Neural progenitor cell (in vitro differentiated cells): ENCODE data around the gene CCT6A.
"Not testable (repeated sequence)": the region's sequence is repeated elsewhere in the genome, so short reads cannot be mapped to it uniquely, and the experiment has no call there.

Experiments used
- EZH2 ChIP-seq: fragments of 200-600 bp; sonication (generic); IDR thresholded peaks from 2 replicates; pipeline ENCODE4 v1.6.1; 2017; ENCODE audit warnings: antibody characterized with exemption, mild to moderate bottlenecking, moderate library complexity
- TF ChIP-seq, protein P1 (sequence below): fragments of 200-600 bp; sonication (generic); IDR thresholded peaks from 2 replicates; pipeline ENCODE4 v1.5.1; 2017; ENCODE audit warnings: antibody characterized with exemption, mild to moderate bottlenecking

DNA sequence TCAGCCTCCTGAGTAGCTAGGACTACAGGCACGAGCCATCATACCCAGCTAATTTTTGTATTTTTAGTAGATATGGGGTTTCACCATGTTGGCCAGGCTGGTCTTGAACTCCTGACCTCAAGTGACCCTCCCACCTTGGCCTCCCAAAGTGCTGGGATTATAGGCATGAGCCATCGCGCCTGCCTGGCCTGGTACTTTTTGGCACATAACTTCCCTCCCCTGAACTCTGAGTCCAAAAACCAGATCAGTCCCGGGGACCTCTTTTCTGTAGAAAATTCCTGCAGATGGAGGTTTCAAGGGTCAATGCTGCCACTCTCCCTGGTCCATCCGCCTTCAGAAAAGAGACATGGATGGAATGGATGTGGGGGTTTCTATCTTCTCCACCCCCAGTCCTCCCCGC lies 40.8 kb downstream of the CCT6A start:
- TF ChIP-seq, protein P1, sequence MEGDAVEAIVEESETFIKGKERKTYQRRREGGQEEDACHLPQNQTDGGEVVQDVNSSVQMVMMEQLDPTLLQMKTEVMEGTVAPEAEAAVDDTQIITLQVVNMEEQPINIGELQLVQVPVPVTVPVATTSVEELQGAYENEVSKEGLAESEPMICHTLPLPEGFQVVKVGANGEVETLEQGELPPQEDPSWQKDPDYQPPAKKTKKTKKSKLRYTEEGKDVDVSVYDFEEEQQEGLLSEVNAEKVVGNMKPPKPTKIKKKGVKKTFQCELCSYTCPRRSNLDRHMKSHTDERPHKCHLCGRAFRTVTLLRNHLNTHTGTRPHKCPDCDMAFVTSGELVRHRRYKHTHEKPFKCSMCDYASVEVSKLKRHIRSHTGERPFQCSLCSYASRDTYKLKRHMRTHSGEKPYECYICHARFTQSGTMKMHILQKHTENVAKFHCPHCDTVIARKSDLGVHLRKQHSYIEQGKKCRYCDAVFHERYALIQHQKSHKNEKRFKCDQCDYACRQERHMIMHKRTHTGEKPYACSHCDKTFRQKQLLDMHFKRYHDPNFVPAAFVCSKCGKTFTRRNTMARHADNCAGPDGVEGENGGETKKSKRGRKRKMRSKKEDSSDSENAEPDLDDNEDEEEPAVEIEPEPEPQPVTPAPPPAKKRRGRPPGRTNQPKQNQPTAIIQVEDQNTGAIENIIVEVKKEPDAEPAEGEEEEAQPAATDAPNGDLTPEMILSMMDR = not testable (repeated sequence)
- not testable (repeated sequence) for TF ChIP-seq EZH2
